ENCODE measurements around the gene DPH7.
"Not testable (repeated sequence)": the region's sequence is repeated elsewhere in the genome, so short reads cannot be mapped to it uniquely, and the experiment has no call there.

The DPH7 gene

DNA sequence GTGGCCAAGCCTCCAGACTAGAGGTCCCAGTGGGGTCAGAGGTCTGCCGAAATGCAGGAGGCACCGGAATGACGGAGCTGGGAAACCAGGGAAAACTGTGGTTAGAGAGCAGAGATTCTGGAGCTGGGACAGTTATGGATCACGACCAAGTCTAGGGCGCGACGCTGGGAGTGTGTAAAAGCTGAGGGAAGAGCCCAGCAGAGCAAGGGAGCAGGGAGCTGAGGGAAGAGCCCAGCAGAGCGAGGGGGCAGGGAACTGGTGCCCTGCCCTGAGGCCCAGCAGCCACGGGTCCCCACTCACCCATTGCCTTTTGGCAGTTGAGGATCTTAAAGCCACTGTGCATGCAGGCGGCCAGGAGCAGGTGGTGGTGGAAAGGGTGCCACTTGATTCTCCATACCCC is 14.6 kb downstream of the DPH7 start:
- DNase-seq, result no peak
- no peak overlapping the region for H3K27ac ChIP-seq (ENCODE audit: low read depth, low read length)
- no peak overlapping the region for H3K4me3 ChIP-seq (ENCODE audit: low read length)

DNA sequence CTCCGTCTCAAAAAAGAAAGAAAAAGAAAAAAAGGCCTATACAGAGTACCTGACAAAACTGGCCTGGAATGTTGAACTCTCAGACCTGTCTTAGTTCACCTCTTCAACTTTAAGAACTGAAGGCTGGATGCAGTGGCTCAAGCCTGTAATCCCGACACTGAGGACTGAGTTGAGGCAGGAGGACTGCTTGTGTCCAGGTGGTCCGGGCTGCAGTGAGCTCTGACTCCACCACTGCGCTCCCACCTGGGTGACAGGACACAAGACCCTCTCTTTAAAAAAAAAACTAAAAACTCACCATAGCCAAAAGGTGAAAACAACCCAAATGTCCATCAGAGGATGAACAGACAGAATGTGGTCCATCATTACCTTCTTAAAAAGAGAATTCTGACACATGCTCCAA is 20.6 kb downstream of the DPH7 start:
- Histone ChIP-seq H3K36me3 (ENCODE audit: control insufficient read depth, insufficient read depth, low read length) (peaks cover 5% of the 10 kb centered on the region), H3K4me3 (ENCODE audit: low read length) (no peak overlapping the region), H4K5ac (ENCODE audit: low read length) (no peak overlapping the region), H2AK5ac (ENCODE audit: low read length) (no peak overlapping the region), H3K4me1 (ENCODE audit: control insufficient read depth, low read depth, low read length) (no peaks in the 10 kb centered on the region), H4K8ac (ENCODE audit: low read depth, low read length) (no peak overlapping the region), H3K56ac (ENCODE audit: low read length) (no peak overlapping the region), H2BK5ac (ENCODE audit: low read length) (no peak overlapping the region), H3K4me2 (ENCODE audit: low read length) (no peak overlapping the region), H3K18ac (ENCODE audit: low read length) (no peak overlapping the region), H3K4ac (ENCODE audit: low read depth, low read length) (no peak overlapping the region), H3K79me2 (ENCODE audit: control insufficient read depth, insufficient read depth, low read length) (no peaks in the 10 kb centered on the region), H3K23ac (ENCODE audit: low read length) (no peak overlapping the region), H3K9ac (ENCODE audit: low read length) (no peak overlapping the region), H3K79me1 (ENCODE audit: low read length) (no peaks in the 10 kb centered on the region), H3K27me3 (ENCODE audit: insufficient read depth, low read length, poor library complexity) (no peaks in the 10 kb centered on the region), H2BK15ac (replicated peaks; ENCODE audit: low read depth) (no peak overlapping the region), H3K27ac (ENCODE audit: low read depth, low read length) (no peak overlapping the region), H2BK120ac (ENCODE audit: low read depth, low read length) (no peak overlapping the region)
- no peak for DNase-seq
- WGBS (ENCODE audit: extremely low coverage, insufficient coverage, low lambda C conversion rate), result no CpG with 5 or more reads among the region's 4 CpGs

More for the DNA sequence above, 14.6 kb downstream of the DPH7 start:
- Histone ChIP-seq H4K8ac (ENCODE audit: low read depth, low read length) (no peak overlapping the region), H3K9ac (ENCODE audit: low read length) (no peak overlapping the region), H2BK120ac (ENCODE audit: low read depth, low read length) (no peak overlapping the region), H3K4ac (ENCODE audit: low read depth, low read length) (no peak overlapping the region), H3K56ac (ENCODE audit: low read length) (no peak overlapping the region), H2BK5ac (ENCODE audit: low read length) (no peak overlapping the region), H3K79me1 (ENCODE audit: low read length) (no peaks in the 10 kb centered on the region), H3K4me1 (ENCODE audit: control insufficient read depth, low read depth, low read length) (no peaks in the 10 kb centered on the region), H2AK5ac (ENCODE audit: low read length) (no peak overlapping the region), H3K18ac (ENCODE audit: low read length) (no peak overlapping the region), H3K36me3 (ENCODE audit: control insufficient read depth, insufficient read depth, low read length) (peaks cover 11% of the 10 kb centered on the region), H3K27me3 (ENCODE audit: insufficient read depth, low read length, poor library complexity) (no peaks in the 10 kb centered on the region), H3K79me2 (ENCODE audit: control insufficient read depth, insufficient read depth, low read length) (no peaks in the 10 kb centered on the region), H3K4me2 (ENCODE audit: low read length) (no peak overlapping the region), H4K5ac (ENCODE audit: low read length) (no peak overlapping the region), H2BK15ac (replicated peaks; ENCODE audit: low read depth) (no peak overlapping the region), H3K23ac (ENCODE audit: low read length) (no peak overlapping the region)
- WGBS (ENCODE audit: extremely low coverage, insufficient coverage, low lambda C conversion rate), result no CpG with 5 or more reads among the region's 10 CpGs

DNA sequence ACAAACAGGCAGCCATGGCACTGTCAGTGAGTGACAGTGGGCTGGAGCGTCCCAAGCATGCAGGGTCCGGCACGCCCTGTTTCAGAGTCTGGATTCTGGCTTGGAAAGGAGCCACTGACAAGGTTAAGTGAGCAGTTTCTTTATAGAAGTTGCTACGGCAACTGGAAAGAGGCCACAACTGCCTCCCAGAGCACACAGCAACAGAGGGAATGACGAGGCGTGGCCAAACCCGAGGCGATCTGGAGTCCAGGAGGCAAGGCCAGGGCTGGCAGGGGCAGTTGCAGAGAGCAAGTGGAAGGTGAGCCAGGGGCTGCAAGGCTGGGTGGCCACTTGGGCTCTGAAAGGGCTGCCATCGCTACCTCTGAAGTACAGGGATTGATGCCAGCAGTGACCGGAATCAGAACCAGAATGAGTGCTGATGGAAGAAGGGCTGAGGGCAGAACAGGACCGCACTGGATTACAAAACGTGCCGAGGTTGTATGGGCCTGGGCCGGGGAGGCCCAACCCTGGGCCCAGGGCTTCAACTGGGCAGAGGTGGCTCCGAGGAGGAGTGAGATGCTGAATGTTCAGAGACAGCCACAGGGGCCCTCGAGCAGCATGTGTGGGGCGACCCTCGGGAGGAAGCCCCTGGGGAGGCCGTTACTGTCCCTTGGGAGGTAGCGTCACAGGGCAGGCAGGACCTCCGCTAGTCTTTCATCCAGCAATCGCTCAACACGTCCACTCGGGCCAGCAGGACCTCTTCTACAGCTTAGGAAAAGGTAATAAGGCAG is 22.5 kb downstream of the DPH7 start:
- Histone ChIP-seq H4K5ac (ENCODE audit: low read length) (no peak overlapping the region), H2BK120ac (ENCODE audit: low read depth, low read length) (no peak overlapping the region), H3K9ac (ENCODE audit: low read length) (no peak overlapping the region), H3K4me3 (ENCODE audit: low read length) (no peak overlapping the region), H2BK15ac (replicated peaks; ENCODE audit: low read depth) (no peak overlapping the region), H3K4ac (ENCODE audit: low read depth, low read length) (no peak overlapping the region), H3K56ac (ENCODE audit: low read length) (no peak overlapping the region), H3K79me1 (ENCODE audit: low read length) (no peaks in the 10 kb centered on the region), H2BK5ac (ENCODE audit: low read length) (no peak overlapping the region), H2AK5ac (ENCODE audit: low read length) (no peak overlapping the region), H4K8ac (ENCODE audit: low read depth, low read length) (no peak overlapping the region), H3K4me1 (ENCODE audit: control insufficient read depth, low read depth, low read length) (no peaks in the 10 kb centered on the region), H3K79me2 (ENCODE audit: control insufficient read depth, insufficient read depth, low read length) (no peaks in the 10 kb centered on the region), H3K36me3 (ENCODE audit: control insufficient read depth, insufficient read depth, low read length) (peaks cover 5% of the 10 kb centered on the region), H3K18ac (ENCODE audit: low read length) (no peak overlapping the region), H3K27me3 (ENCODE audit: insufficient read depth, low read length, poor library complexity) (no peaks in the 10 kb centered on the region), H3K4me2 (ENCODE audit: low read length) (no peak overlapping the region), H3K23ac (ENCODE audit: low read length) (no peak overlapping the region), H3K27ac (ENCODE audit: low read depth, low read length) (no peak overlapping the region)
- no peak for DNase-seq
- WGBS (ENCODE audit: extremely low coverage, insufficient coverage, low lambda C conversion rate), result no CpG with 5 or more reads among the region's 24 CpGs

DNA sequence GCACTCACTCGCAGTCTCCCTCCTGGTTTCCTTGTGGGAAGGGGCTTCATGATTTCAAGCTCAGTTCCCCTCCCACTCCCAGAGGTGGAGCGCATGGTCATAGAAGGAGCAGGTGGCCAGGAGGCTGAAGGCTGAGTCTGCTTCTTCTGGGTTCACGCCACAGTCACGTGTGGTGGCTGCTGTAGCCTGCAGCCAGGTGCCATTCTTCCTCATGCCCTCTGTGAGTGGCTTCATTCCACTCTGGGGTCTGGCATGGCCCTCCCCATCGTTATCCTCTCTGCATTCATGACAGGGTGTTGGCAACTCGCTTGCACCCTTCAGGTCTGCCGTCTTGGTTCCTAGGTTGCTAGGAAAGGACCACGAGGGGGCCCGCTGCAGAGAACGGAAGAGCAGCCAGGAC is 23.5 kb downstream of the DPH7 start:
- H3K36me3 ChIP-seq (ENCODE audit: control insufficient read depth, insufficient read depth, low read length), result peaks cover 5% of the 10 kb centered on the region
- H2BK15ac ChIP-seq (replicated peaks; ENCODE audit: low read depth), result no peak overlapping the region
- H3K18ac ChIP-seq (ENCODE audit: low read length), result no peak overlapping the region
- no peak for DNase-seq
- no peaks in the 10 kb centered on the region for H3K4me1 ChIP-seq (ENCODE audit: control insufficient read depth, low read depth, low read length)
- no peak overlapping the region for H3K56ac ChIP-seq (ENCODE audit: low read length)
- H2BK5ac ChIP-seq (ENCODE audit: low read length), result no peak overlapping the region
- H3K79me1 ChIP-seq (ENCODE audit: low read length), result no peaks in the 10 kb centered on the region
- H3K27me3 ChIP-seq (ENCODE audit: insufficient read depth, low read length, poor library complexity), result no peaks in the 10 kb centered on the region
- no peak overlapping the region for H3K9ac ChIP-seq (ENCODE audit: low read length)
- no peak overlapping the region for H2BK120ac ChIP-seq (ENCODE audit: low read depth, low read length)
- H2AK5ac ChIP-seq (ENCODE audit: low read length), result no peak overlapping the region
- no peak overlapping the region for H3K27ac ChIP-seq (ENCODE audit: low read depth, low read length)
- H4K8ac ChIP-seq (ENCODE audit: low read depth, low read length), result no peak overlapping the region
- no CpG with 5 or more reads among the region's 10 CpGs for WGBS (ENCODE audit: extremely low coverage, insufficient coverage, low lambda C conversion rate)
- H3K4me2 ChIP-seq (ENCODE audit: low read length), result no peak overlapping the region
- no peak overlapping the region for H3K4ac ChIP-seq (ENCODE audit: low read depth, low read length)
- no peak overlapping the region for H3K23ac ChIP-seq (ENCODE audit: low read length)
- H4K5ac ChIP-seq (ENCODE audit: low read length), result no peak overlapping the region
- no peak overlapping the region for H3K4me3 ChIP-seq (ENCODE audit: low read length)
- no peaks in the 10 kb centered on the region for H3K79me2 ChIP-seq (ENCODE audit: control insufficient read depth, insufficient read depth, low read length)

DNA sequence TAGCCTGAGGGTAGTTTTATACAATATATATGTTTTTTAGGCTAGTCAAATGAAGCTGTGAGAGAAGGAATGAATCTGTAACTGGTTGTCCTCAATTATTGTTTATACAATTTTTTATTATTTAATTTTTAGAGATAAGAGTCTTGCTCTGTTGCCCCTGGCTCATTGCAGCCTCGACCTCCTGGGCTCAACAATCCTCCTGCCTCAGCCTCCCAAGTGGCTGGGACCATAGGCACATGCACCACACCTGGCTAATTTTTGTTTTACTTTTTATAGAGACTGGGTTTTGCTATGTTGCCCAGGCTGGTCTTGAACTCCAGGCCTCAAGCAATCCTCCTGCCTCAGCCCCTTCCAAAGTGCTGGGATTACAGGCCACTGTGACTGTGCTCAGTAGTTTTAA is 24.4 kb downstream of the DPH7 start:
- no peaks in the 10 kb centered on the region for H3K27me3 ChIP-seq (ENCODE audit: insufficient read depth, low read length, poor library complexity)
- H3K4me3 ChIP-seq (ENCODE audit: low read length), result no peak overlapping the region
- H3K9ac ChIP-seq (ENCODE audit: low read length), result no peak overlapping the region
- H3K23ac ChIP-seq (ENCODE audit: low read length), result no peak overlapping the region
- H3K4me1 ChIP-seq (ENCODE audit: control insufficient read depth, low read depth, low read length), result no peaks in the 10 kb centered on the region
- no CpG with 5 or more reads among the region's 1 CpG for WGBS (ENCODE audit: extremely low coverage, insufficient coverage, low lambda C conversion rate)
- H2BK15ac ChIP-seq (replicated peaks; ENCODE audit: low read depth), result no peak overlapping the region
- peaks cover 5% of the 10 kb centered on the region for H3K36me3 ChIP-seq (ENCODE audit: control insufficient read depth, insufficient read depth, low read length)
- no peak overlapping the region for H3K4ac ChIP-seq (ENCODE audit: low read depth, low read length)
- H2BK120ac ChIP-seq (ENCODE audit: low read depth, low read length), result no peak overlapping the region
- H2AK5ac ChIP-seq (ENCODE audit: low read length), result no peak overlapping the region
- no peak overlapping the region for H3K56ac ChIP-seq (ENCODE audit: low read length)
- no peak overlapping the region for H3K27ac ChIP-seq (ENCODE audit: low read depth, low read length)
- no peak for DNase-seq
- H2BK5ac ChIP-seq (ENCODE audit: low read length), result no peak overlapping the region
- H4K8ac ChIP-seq (ENCODE audit: low read depth, low read length), result no peak overlapping the region
- no peaks in the 10 kb centered on the region for H3K79me2 ChIP-seq (ENCODE audit: control insufficient read depth, insufficient read depth, low read length)
- no peak overlapping the region for H3K18ac ChIP-seq (ENCODE audit: low read length)
- H4K5ac ChIP-seq (ENCODE audit: low read length), result no peak overlapping the region
- no peaks in the 10 kb centered on the region for H3K79me1 ChIP-seq (ENCODE audit: low read length)
- H3K4me2 ChIP-seq (ENCODE audit: low read length), result no peak overlapping the region

DNA sequence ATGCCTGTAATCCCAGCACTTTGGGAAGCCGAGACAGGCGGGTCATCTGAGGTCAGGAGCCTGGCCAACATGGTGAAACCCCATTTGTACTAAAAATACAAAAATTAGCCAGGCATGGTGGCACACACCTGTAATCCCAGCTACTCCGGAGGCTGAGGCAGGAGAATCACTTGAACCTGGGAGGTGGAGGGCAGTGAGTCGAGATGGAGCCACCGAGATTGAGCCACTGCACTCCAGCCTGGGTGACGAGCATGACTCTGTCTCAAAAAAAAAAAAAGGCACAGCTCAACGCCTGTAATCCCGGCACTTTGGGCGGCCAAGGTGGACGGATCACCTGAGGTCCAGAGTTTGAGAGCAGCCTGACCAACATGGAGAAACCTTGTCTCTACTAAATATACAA is 25.1 kb downstream of the DPH7 start:
- not testable (repeated sequence) for H4K8ac ChIP-seq (ENCODE audit: low read depth, low read length); H2BK120ac ChIP-seq (ENCODE audit: low read depth, low read length); H3K79me1 ChIP-seq (ENCODE audit: low read length); H2BK5ac ChIP-seq (ENCODE audit: low read length); H4K5ac ChIP-seq (ENCODE audit: low read length); H3K27me3 ChIP-seq (ENCODE audit: insufficient read depth, low read length, poor library complexity); H3K4me3 ChIP-seq (ENCODE audit: low read length); H3K9ac ChIP-seq (ENCODE audit: low read length); H3K27ac ChIP-seq (ENCODE audit: low read depth, low read length); H3K4me2 ChIP-seq (ENCODE audit: low read length); H3K79me2 ChIP-seq (ENCODE audit: control insufficient read depth, insufficient read depth, low read length); H3K56ac ChIP-seq (ENCODE audit: low read length); H3K23ac ChIP-seq (ENCODE audit: low read length); DNase-seq; H3K4ac ChIP-seq (ENCODE audit: low read depth, low read length); H3K4me1 ChIP-seq (ENCODE audit: control insufficient read depth, low read depth, low read length); H2AK5ac ChIP-seq (ENCODE audit: low read length); H2BK15ac ChIP-seq (replicated peaks; ENCODE audit: low read depth); H3K36me3 ChIP-seq (ENCODE audit: control insufficient read depth, insufficient read depth, low read length); H3K18ac ChIP-seq (ENCODE audit: low read length)
- WGBS (ENCODE audit: extremely low coverage, insufficient coverage, low lambda C conversion rate), result no CpG with 5 or more reads among the region's 10 CpGs

All from mesendoderm (in vitro differentiated cells).